Natural killer cell treated with Interleukin-12 subunit alpha and Interleukin-12 subunit beta and Interleukin-15 and Interleukin-18, amount 100 ng/mL, for 72 hours (primary cell): ENCODE results near the gene PCGF1. TPM values are rescaled to one million over a fixed set of nuclear protein-coding genes. Genes with fewer than 3 reads are reported as not detected.

Experiments used
- ATAC-seq, 2 donors: fragments of 150-1000 bp; cut with Tn5 transposase in 1 of 2; sonication (Bioruptor Pico), chemical (Tn5 transposase) in 1 of 2; 2 replicates each; pipeline ENCODE4 v1.10.0; 2021
- DNase-seq: peaks from one replicate; pipeline ENCODE4 v3.0.0; 2022; ENCODE audit warnings: low spot score
- H3K27ac Mint-ChIP-seq, 2 donors: 1 replicate in 1 of 2; 2 replicates in 1 of 2; pipeline ENCODE4 v1.8.0; 2022; ENCODE audit warnings: mixed read lengths in 2 of 2, mild to moderate bottlenecking in 1 of 2, moderate library complexity in 1 of 2
- H3K27me3 Mint-ChIP-seq, 2 donors: 1 replicate in 1 of 2; 2 replicates in 1 of 2; pipeline ENCODE4 v1.8.0; 2022; ENCODE audit warnings: mixed read lengths in 2 of 2
- H3K36me3 Mint-ChIP-seq: one replicate; pipeline ENCODE4 v1.8.0; 2022; ENCODE audit warnings: mixed read lengths
- H3K4me1 Mint-ChIP-seq, 2 donors: 1 replicate in 1 of 2; 2 replicates in 1 of 2; pipeline ENCODE4 v1.8.0; 2022; ENCODE audit warnings: low read depth in 2 of 2, mixed read lengths in 2 of 2, mild to moderate bottlenecking in 1 of 2
- H3K4me3 Mint-ChIP-seq: one replicate; pipeline ENCODE4 v1.8.0; 2022; ENCODE audit warnings: mixed read lengths
- H3K9me3 Mint-ChIP-seq: 2 replicates; pipeline ENCODE4 v1.8.0; 2022; ENCODE audit warnings: mixed read lengths
- total RNA-seq, 2 donors: library from RNA; stranded (reverse); gene quantifications; one replicate each; pipeline ENCODE4 v1.2.3, GENCODE V29; 2022

The PCGF1 gene
- total RNA-seq, 2 donors from 2014 or later: 31.3 to 41.3 TPM

DNA sequence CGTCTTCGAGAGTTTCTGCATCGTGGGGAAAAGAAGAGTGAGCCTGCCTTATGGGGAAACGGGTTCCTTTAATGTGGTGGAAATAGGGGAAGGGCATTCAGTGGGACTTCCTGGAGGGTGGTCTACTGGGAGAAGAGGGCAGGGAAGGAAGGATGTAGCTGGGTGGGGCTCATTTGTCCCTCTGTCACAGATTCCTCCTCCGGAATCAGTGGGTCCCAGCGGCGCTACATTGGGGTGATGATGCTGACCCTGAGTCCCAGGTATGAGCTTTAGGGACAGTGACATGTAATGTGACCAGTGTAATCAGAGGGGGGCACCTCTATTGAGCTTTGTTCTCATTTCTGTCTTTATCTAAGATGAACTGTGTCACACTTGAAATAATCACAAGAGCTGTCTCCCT lies 24.2 kb upstream of the PCGF1 start:
- peak overlapping the region; percentile 96 to 98 for H3K27ac Mint-ChIP-seq
- DNase-seq (no peak), ATAC-seq (no peak)
- no peaks in the 10 kb centered on the region for H3K27me3 Mint-ChIP-seq
- H3K9me3 Mint-ChIP-seq: no peaks in the 10 kb centered on the region
- peaks cover 23% of the 10 kb centered on the region for H3K36me3 Mint-ChIP-seq
- H3K4me1 Mint-ChIP-seq: peaks cover 39 to 43% of the 10 kb centered on the region in 2 donors
- H3K4me3 Mint-ChIP-seq: peak overlapping the region; percentile 91

DNA sequence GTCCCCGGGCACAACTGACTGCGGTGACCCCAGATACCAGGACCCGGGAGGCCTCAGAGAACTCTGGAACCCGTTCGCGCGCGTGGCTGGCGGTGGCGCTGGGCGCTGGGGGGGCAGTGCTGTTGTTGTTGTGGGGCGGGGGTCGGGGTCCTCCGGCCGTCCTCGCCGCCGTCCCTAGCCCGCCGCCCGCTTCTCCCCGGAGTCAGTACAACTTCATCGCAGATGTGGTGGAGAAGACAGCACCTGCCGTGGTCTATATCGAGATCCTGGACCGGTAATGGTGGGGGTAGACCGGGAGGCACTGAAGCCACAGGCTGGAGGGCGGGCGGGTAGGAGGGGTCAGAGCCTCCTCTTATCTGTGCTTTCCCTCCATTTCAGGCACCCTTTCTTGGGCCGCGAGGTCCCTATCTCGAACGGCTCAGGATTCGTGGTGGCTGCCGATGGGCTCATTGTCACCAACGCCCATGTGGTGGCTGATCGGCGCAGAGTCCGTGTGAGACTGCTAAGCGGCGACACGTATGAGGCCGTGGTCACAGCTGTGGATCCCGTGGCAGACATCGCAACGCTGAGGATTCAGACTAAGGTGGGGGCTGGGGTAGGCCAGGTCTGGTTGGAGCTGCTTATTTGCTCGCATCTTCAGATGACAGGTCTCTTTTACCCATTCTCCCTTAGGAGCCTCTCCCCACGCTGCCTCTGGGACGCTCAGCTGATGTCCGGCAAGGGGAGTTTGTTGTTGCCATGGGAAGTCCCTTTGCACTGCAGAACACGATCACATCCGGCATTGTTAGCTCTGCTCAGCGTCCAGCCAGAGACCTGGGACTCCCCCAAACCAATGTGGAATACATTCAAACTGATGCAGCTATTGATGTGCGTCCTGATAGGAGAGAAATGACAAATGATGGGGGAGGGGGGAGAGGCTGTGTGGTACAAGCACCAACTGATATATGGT lies 23.0 kb upstream of the PCGF1 start:
- ATAC-seq (peak; percentile 48 to 63), DNase-seq (peak; percentile 89)
- H3K9me3 Mint-ChIP-seq: no peaks in the 10 kb centered on the region
- H3K27ac Mint-ChIP-seq: peak overlapping the region; percentile 96 to 98
- H3K4me1 Mint-ChIP-seq: peaks cover 39 to 49% of the 10 kb centered on the region in 2 donors
- H3K27me3 Mint-ChIP-seq: no peaks in the 10 kb centered on the region
- H3K4me3 Mint-ChIP-seq: peak overlapping the region; percentile 91
- peaks cover 29% of the 10 kb centered on the region for H3K36me3 Mint-ChIP-seq

DNA sequence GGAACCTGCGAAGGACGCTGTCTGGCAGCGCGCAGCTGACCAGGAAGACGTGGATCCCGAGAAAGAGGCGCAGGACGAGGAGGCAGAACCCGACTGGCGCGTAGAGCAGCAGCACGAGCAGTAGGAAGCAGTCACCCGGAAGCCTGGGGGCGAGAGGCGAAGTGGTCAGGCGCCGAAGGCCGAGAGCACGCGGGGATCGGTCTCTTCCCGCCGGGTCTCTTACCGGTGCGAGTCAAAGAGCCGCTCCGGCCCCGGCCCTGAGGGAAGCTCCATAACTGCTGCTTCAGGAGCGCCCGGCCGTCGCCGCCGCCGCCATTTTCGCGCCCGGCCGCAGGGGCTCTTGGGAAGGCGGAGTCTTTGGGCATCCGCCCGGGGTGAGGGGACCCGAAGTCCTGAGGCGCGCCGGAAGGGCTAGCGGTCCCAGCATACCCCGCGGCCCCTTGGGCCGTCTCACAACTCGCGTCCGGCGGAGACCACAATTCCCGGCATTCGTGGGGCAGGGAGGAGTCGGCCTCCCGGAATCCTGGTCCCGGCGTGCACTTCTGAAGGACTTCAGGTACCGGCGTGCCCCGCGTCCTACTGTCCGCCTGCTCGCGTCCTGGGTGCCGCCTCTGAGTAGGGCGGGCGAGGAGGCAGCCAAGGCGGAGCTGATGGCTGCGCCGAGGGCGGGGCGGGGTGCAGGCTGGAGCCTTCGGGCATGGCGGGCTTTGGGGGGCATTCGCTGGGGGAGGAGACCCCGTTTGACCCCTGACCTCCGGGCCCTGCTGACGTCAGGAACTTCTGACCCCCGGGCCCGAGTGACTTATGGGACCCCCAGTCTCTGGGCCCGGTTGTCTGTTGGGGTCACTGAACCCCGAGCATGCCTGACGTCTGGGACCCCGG lies 22.1 kb upstream of the PCGF1 start, which contains the start of the genes AUP1 and HTRA2:
AUP1 (minus strand) TSS at position 350 of the 882 bp plus-strand sequence; CDS start at position 273, 77 bp downstream.
HTRA2 (plus strand) TSS at position 577 of the 882 bp plus-strand sequence; CDS start at position 651, 74 bp downstream.
- peak; percentile 99 for DNase-seq
- Mint-ChIP-seq H3K27me3 (no peaks in the 10 kb centered on the region), H3K4me3 (peak within 1 kb of the TSS; percentile 91), H3K4me1 (peaks cover 39 to 49% of the 10 kb centered on the region in 2 donors), H3K27ac (peak within 1 kb of the TSS; percentile 96 to 98), H3K9me3 (no peaks in the 10 kb centered on the region), H3K36me3 (peaks cover 29% of the 10 kb centered on the region)
- ATAC-seq: peak; percentile 90 to 93

DNA sequence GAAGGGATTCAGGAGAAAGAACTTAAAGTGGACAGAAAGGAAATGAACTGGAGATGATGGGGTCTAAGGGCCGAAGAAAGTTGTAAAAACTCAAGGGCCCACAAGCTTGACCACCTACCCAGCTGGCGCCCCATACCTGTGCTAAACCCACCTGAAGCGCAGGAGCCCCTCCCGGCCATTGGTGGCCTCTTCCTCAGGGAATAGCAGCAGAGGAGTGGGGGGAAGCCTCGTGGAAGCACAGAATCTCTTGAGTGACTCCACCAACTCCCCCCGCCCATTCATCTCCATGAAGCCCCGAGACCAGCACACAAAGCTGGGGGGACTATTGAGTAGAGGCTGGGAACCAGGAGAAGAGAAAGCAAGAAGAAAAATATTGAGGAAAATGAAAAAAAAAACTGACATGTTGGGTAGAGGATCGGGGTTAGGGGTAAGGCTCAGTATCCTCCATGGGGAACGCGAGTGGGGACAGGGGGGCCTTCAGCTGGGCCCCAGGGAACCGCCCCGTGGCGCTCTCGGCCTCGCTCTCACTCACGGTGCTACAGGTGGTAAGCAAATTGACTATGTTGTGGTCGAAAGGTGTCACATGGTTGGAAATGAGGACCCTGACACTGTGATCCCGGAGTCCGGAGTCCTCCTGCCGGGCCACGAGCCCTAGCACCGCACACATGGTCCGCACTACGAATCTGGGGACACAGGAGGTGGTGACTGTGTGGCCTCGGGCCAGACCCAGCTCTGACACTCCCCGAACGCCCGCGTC lies 21.3 kb upstream of the PCGF1 start:
- Mint-ChIP-seq H3K9me3 (no peaks in the 10 kb centered on the region), H3K4me1 (peaks cover 39 to 49% of the 10 kb centered on the region in 2 donors), H3K27ac (peak overlapping the region; percentile 96 to 98), H3K4me3 (peak overlapping the region; percentile 91), H3K36me3 (peaks cover 29% of the 10 kb centered on the region), H3K27me3 (no peaks in the 10 kb centered on the region)
- DNase-seq: no peak
- ATAC-seq: peak; percentile 2 to 12

DNA sequence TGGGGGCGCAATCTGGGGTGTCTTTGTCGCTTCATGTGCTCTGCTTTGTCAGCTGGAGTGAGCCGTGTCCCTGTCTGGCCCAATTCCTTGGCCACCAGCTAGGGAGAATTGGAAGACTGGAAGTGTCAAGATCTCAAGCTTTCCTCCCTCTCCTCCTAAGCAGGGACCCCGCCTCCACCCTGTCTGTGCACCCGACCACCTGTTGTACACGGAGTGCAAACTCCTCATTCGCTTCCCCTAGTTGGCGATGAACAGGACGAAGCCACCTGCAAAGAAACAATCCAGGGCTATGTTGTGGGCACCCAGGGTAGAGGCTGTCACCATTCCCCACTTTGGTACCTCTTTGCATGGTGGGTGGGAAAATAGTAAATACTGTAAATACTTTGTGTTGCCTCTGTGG lies 20.2 kb upstream of the PCGF1 start:
- Mint-ChIP-seq H3K9me3 (no peaks in the 10 kb centered on the region), H3K4me3 (peak overlapping the region; percentile 91), H3K27ac (peak overlapping the region; percentile 96 to 98), H3K27me3 (no peaks in the 10 kb centered on the region), H3K36me3 (peaks cover 29% of the 10 kb centered on the region), H3K4me1 (peaks cover 39 to 46% of the 10 kb centered on the region in 2 donors)
- ATAC-seq: no peak
- DNase-seq: no peak

DNA sequence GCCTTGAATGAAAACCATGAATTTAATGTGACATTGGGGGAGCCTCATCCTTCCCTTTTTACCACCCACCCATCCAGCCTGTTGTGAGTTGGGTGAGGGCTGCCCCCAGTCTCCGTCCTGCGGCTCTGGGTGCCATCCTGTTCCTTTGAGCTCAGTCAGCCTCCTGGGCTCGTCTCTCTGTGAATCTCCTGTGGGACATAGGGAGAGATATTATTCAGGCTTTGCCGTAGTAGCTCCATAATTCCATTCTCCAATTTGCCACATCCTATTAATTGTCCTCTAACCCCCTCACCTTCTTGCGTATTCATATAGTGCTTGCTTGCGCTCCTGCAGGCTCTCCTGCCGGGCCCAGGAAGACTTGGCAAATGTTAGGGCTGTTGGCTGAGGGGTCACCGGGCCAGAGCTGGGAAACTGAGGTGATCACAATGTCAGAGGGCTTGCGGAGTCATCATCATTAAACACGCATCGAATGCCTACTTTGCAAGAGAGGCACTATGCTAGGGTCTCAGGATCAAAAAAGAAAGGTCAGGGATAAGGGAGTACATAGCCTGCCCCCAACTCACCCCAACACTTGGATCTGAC lies 19.2 kb upstream of the PCGF1 start:
- Mint-ChIP-seq H3K27me3 (no peaks in the 10 kb centered on the region), H3K36me3 (peaks cover 22% of the 10 kb centered on the region)

DNA sequence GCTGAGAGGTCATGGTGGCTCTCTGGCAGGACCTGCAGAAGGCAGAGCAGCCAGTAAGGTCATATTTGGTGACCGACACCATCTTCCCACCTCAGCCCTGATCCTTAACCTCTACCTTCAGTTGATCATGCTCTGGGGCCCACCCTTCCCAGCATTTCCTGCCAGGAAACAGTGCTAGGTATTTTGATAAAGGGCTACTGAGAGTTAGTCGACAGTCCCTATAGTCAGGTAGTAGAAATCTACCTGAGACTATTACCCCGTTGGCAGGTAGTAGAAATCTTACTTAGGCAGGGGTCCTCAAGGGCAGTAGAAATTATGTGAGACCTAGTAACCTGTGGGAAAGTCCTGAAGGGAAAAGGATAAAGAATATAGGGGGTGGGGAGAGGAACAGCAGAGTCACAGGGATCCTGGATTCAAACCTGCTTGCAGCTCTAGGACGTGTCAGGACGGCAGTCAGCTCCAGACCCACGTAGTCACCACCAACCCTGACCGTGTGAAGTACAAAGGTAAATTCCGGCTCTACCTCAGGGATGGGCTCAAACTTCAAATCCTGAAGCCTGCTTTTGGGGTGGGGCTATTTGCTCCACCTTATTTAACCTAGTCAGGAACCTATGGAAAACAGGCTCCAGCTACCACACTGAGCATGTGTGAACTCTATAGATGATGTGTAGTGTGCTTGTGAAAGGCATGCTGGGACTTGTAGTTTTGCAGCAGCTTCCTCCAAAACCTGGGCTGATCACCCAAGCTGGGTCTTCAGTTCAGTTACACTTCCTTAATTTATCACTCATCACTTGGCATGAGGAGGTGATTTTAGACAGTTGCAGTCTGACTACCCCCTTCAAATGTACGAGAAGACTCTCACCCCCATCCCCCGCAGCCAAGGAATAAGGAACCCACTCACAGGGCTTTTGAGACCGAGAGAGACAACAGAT lies 18.5 kb upstream of the PCGF1 start, which contains the start of gene DQX1:
DQX1 (minus strand) TSS at position 515 of the 932 bp plus-strand sequence; CDS start at position 13, 502 bp downstream.
- H3K36me3 Mint-ChIP-seq: peaks cover 22% of the 10 kb centered on the region
- no peaks in the 10 kb centered on the region for H3K9me3 Mint-ChIP-seq
- peaks cover 21 to 32% of the 10 kb centered on the region in 2 donors for H3K4me1 Mint-ChIP-seq
- peak within 1 kb of the TSS; percentile 91 for H3K4me3 Mint-ChIP-seq
- no peak for ATAC-seq
- H3K27me3 Mint-ChIP-seq: peaks cover 0 to 3% of the 10 kb centered on the region in 2 donors
- H3K27ac Mint-ChIP-seq: peak within 1 kb of the TSS in 1 of 2 donors; percentile 57
- no peak for DNase-seq

More for the DNA sequence above, 19.2 kb upstream of the PCGF1 start:
- DNase-seq (no peak), ATAC-seq (no peak)
- Mint-ChIP-seq H3K27ac (peak overlapping the region in 1 of 2 donors; percentile 57), H3K9me3 (no peaks in the 10 kb centered on the region), H3K4me3 (peak overlapping the region; percentile 91), H3K4me1 (peaks cover 29 to 39% of the 10 kb centered on the region in 2 donors)

DNA sequence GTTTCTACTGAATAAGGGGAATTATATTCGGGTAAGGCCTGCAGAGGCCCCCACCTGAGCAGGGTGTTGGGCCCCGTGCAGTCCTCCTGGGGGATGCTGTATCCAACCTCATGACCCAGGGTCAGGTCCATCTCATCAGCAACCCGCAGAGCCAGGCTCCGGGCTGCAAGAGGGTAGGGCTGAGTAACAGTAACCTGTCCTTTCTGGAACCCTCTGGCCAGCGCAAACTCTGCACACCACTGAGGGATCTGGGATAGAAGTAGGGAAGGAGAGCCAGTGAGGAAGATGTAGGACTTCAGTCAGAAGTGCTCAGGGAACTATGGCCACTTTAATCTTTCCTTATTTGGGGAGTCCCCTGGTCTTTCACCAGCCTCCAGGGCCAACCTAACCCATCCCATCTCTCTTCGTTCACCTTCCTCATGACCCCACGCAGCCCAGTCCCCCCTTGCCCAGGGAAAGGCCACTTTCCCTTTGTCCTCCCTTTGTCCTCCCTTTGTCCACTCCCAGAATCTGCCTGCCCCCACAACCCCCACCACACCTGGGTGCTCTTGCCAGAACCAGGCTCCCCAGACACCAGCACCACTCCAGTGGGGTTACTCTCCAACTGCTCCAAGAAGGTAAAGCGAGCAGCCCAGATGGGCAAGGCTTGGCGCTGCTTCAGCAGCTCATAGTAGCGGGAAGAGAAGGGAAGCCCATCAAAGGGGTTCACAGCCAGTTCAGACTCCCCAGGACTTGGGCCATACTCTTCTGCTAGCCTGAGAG lies 17.6 kb upstream of the PCGF1 start:
- DNase-seq (no peak), ATAC-seq (no peak)
- H3K9me3 Mint-ChIP-seq: no peaks in the 10 kb centered on the region
- no peak overlapping the region for H3K27ac Mint-ChIP-seq
- H3K4me3 Mint-ChIP-seq: no peak overlapping the region
- H3K4me1 Mint-ChIP-seq: peaks cover 15 to 28% of the 10 kb centered on the region in 2 donors
- H3K27me3 Mint-ChIP-seq: peaks cover 4 to 6% of the 10 kb centered on the region in 2 donors
- H3K36me3 Mint-ChIP-seq: peaks cover 22% of the 10 kb centered on the region

DNA sequence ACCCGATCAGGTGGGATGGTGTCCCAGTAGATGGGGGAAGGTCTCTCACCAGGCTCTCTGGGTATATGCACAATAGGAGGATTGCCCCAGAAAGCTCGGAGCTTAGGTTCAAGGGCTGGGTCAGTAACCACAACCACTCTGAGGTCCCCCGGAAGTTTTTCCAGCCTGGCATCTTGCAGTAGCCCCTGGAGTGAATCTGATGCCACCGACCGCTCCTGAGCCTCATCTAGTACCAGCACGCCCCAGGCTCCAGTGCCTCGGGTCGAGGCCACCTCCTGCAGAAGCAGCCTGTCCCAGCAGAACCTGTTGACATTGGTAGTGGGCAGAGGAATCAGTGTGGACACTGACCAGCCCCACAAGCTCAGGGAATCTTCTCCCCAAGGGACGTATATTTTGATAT lies 16.5 kb upstream of the PCGF1 start:
- DNase-seq (no peak), ATAC-seq (no peak)
- peaks cover 21% of the 10 kb centered on the region for H3K36me3 Mint-ChIP-seq
- peaks cover 12 to 27% of the 10 kb centered on the region in 2 donors for H3K4me1 Mint-ChIP-seq
- peaks cover 12 to 16% of the 10 kb centered on the region in 2 donors for H3K27me3 Mint-ChIP-seq
- H3K27ac Mint-ChIP-seq: no peak overlapping the region
- no peaks in the 10 kb centered on the region for H3K9me3 Mint-ChIP-seq
- H3K4me3 Mint-ChIP-seq: no peak overlapping the region

DNA sequence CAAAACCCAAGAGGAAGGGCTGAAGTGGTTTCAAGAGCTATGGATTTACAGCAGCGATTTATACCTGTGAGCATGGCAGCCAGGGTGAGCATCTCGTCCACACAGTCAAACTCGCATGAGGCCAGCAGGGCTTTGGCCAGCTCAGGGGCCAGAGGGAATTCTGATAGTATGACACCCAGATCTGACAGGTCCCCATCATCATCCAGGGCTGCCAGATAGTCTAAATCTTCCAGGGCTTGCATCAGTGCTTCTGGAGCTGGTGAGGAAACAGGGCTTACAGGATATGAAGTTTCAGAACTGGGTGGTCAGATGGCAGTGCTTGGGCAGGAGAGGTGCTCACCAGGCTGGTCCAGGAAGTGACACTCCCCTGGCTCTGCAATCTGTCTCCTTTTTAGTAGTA lies 15.0 kb upstream of the PCGF1 start:
- ATAC-seq: no peak
- H3K4me1 Mint-ChIP-seq: peaks cover 0 to 15% of the 10 kb centered on the region in 2 donors

DNA sequence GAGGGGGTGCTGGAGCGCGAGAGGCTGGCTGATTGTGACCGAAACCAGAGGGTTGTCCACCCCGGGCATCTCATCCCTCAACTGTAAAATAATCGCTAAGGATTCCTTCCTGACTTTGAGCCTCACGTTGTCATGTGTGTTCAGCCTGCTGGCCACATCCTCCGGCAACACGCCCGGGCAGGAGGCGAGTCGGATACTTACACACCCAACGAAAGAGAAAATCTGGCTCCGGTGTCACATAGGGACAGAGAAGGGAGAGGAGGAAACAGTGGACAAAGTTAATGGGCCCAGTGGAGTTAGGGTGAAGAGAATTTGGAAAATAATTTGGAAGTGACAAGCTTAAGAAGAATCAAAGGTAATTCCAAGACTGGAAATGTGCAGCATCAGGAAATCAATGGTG lies 9.2 kb upstream of the PCGF1 start:
- no peak for DNase-seq
- Mint-ChIP-seq H3K27me3 (peaks cover 43 to 55% of the 10 kb centered on the region in 2 donors), H3K36me3 (no peaks in the 10 kb centered on the region), H3K9me3 (no peaks in the 10 kb centered on the region), H3K4me3 (peak overlapping the region; percentile 60), H3K27ac (peak overlapping the region in 1 of 2 donors; percentile 66), H3K4me1 (peaks cover 7 to 12% of the 10 kb centered on the region in 2 donors)
- ATAC-seq: no peak

More for the DNA sequence above, 15.0 kb upstream of the PCGF1 start:
- Mint-ChIP-seq H3K27ac (no peak overlapping the region), H3K9me3 (no peaks in the 10 kb centered on the region), H3K4me3 (no peak overlapping the region), H3K27me3 (peaks cover 23 to 30% of the 10 kb centered on the region in 2 donors), H3K36me3 (peaks cover 9% of the 10 kb centered on the region)
- no peak for DNase-seq
